CD4-positive, alpha-beta T cell treated with Interleukin-15 for 4 hours (primary cell): ENCODE data around the gene EPHA3.
"Not testable (repeated sequence)": the region's sequence is repeated elsewhere in the genome, so short reads cannot be mapped to it uniquely, and the experiment has no call there.

Experiments
- DNase-seq: peaks from one replicate; pipeline ENCODE4 v3.0.0-alpha.2; 2020; ENCODE audit warnings: low spot score

The EPHA3 gene

GRCh38 chr3:89287902-89288508 lies 180.6 kb downstream of the EPHA3 start:
- no peak for DNase-seq

- no peak for DNase-seq
Measured at GRCh38 chr3:89289574-89290190, 182.3 kb downstream of the EPHA3 start.

- no peak for DNase-seq
Measured at GRCh38 chr3:89297199-89297598, 189.8 kb downstream of the EPHA3 start.

GRCh38 chr3:89300526-89300925 lies 193.1 kb downstream of the EPHA3 start:
- no peak for DNase-seq

GRCh38 chr3:89300981-89301380 lies 193.6 kb downstream of the EPHA3 start:
- DNase-seq, result no peak

GRCh38 chr3:89303701-89304100 lies 196.3 kb downstream of the EPHA3 start:
- DNase-seq, result no peak

GRCh38 chr3:89306540-89306939 lies 199.1 kb downstream of the EPHA3 start:
- no peak for DNase-seq

- DNase-seq, result no peak
Measured at GRCh38 chr3:89311581-89311980, 204.2 kb downstream of the EPHA3 start.

- DNase-seq, result no peak
Measured at GRCh38 chr3:89312141-89312540, 204.7 kb downstream of the EPHA3 start.

- DNase-seq, result no peak
Measured at GRCh38 chr3:89314454-89315098, 207.2 kb downstream of the EPHA3 start.

- DNase-seq, result no peak
Measured at GRCh38 chr3:89315750-89316470, 208.5 kb downstream of the EPHA3 start.

GRCh38 chr3:89320186-89320585 lies 212.8 kb downstream of the EPHA3 start:
- DNase-seq, result no peak

- DNase-seq, result no peak
Measured at GRCh38 chr3:89326997-89327396, 219.6 kb downstream of the EPHA3 start.

- no peak for DNase-seq
Measured at GRCh38 chr3:89332386-89332785, 225.0 kb downstream of the EPHA3 start.

GRCh38 chr3:89332793-89333192 lies 225.4 kb downstream of the EPHA3 start:
- no peak for DNase-seq

- DNase-seq, result no peak
Measured at GRCh38 chr3:89335693-89336092, 228.3 kb downstream of the EPHA3 start.

GRCh38 chr3:89340408-89340807 lies 233.0 kb downstream of the EPHA3 start:
- no peak for DNase-seq

- DNase-seq, result no peak
Measured at GRCh38 chr3:89344076-89344475, 236.7 kb downstream of the EPHA3 start.

- DNase-seq, result not testable (repeated sequence)
Measured at GRCh38 chr3:89350935-89351334, 243.5 kb downstream of the EPHA3 start.

GRCh38 chr3:89353465-89353864 lies 246.0 kb downstream of the EPHA3 start:
- no peak for DNase-seq

GRCh38 chr3:89358281-89358680 lies 250.9 kb downstream of the EPHA3 start:
- DNase-seq, result no peak

GRCh38 chr3:89360156-89360555 lies 252.7 kb downstream of the EPHA3 start:
- DNase-seq, result no peak

GRCh38 chr3:89362496-89362895 lies 255.1 kb downstream of the EPHA3 start:
- no peak for DNase-seq
